HG02759 (cell line): ENCODE data around the gene MGAM2.
"Not testable (repeated sequence)": the region's sequence is repeated elsewhere in the genome, so short reads cannot be mapped to it uniquely, and the experiment has no call there.

ENCODE experiments used
- ATAC-seq: cut with Tn5 transposase; IDR thresholded peaks from one replicate; pipeline ENCODE4 v1.9.1; 2021; ENCODE audit warnings: mild to moderate bottlenecking, moderate library complexity; ENCODE audit not compliant: unreplicated experiment

The MGAM2 gene

DNA sequence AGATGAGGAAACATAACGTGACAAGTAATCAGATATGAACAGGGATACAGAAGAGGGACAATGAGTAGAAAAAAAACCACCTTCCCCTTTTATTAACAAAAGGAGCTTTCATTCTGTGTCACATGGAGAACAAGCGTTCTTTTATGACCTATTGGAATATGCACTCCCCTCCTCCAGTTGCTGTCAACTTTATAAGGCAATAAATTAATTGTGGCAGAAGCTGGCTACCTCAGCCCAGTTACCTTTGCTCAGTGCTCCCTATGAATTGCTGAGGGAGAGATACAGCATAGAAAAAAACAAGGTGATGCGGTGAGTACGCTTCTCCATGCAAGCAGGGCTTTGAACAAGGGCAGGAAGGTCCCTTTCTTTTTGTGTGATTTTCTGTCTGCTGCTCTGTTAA lies at the start of gene MGAM2:
Gene MGAM2 (plus strand): TSS at position 220 of the 400 bp plus-strand sequence. CDS start 5,156 bp downstream, outside the sequence.
- ATAC-seq = no peak

DNA sequence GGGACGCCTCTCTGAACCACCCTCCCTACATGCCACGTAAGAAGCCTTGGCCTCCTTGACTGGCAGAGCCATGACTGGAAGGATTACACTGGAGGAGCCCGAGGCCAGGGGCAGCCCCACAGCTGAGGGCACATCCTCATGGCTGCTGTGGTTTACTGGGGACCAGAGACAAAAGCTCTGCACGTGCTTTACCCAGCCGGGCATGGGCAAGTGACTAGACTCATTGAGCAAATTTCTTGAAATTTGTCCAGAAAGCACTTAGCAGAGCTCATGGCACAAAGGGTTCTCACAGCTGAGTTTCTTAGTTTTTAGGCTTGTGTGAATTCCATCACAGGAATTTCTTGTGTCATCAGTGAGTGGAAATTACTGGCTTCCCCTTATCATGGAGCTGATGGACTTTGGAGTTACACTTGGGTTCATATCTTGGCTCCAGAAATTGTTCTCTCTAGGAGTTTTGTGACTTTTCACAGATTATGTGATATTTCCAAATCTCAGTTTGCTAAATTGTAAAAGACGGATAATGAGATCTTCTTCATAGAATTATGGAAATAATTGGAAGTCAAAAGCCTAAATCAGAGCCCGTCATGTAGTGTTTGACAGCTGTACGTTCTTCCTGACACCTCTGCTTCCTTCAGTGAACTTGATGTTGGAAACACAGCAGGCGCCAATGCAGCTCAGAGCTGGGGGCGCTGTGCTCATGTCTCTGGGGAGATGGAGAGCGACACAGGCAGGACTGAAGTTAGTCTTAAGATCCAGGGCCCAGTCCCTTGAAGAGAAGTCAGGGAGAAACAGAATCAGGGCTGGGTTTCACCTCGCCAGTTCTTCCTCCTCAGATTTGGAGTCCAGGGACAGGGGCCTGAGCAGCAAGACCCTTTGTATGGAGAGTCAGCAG lies 47.7 kb upstream of the MGAM2 start:
- no peak for ATAC-seq

DNA sequence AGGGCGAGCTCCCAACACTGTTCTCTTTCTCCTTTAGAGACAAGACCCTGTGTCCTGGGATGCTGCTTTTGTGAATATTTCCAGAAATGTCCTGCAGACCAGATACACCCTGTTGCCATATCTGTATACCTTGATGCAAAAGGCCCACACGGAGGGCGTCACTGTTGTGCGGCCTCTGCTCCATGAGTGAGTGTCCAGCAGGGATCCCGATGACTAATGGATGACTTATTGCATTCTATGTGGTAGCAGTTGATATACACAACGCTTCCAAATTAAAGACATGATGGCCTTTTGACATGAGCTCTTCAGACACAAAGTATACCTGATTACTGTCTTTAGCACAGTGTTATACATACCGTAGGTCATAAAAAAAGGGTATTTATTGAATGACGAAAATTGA lies 45.0 kb upstream of the MGAM2 start:
- ATAC-seq = no peak

DNA sequence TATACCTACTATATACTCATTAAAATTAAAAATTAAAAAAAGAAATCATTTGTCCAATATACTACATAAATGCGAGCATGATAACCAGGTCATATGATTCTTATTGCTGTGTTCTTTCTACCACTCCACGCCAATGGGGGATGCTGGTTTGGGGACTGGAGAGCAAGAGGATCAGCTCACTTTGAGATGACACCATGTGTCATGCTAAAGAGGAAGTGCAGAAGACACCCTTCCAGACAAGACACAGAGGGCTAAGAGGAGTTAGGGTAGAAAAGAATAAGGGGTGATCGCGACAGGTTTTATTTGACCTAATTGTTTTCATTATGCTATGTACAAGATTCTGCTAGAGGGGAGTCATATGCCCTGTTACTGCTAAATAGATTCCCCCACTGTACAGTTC lies 33.8 kb upstream of the MGAM2 start:
- no peak for ATAC-seq

DNA sequence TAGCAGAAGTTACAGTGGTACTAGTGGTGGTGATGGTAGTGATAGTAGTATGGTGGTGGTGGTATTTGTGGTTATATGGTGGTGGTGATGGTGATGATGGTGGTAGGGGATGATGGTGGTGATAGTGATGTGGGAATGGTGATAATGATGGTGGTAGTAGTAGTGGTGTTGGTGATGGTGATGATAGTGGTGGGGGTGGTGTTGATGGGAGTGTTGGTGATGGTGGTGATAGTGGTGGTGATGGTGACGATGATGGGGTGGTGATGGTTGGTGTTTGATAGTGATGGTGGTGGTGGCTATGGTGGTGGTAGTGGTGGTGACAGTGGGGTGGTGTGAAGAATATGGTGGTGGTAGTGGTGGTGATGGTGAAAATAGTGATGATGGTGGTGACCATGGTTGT lies 27.9 kb upstream of the MGAM2 start:
- no peak for ATAC-seq

DNA sequence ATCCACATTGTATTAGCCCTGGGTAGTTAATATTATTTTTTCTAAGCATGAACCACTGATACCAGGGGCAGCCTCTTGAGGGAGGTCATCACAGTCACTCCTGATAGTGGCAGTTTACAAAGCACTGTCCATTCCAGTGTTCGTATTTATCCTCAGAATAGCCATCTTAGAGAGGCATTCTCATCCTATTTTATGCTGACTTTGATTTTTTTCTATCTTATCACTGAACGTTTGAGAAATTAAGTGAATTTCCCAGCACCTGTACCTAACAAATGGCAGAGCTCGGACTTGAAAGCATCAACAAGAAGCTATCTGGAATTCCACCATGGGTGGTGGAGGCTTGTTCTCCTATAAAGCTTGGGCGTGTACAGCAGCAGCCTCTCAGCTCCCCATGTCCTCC lies 26.1 kb upstream of the MGAM2 start:
- ATAC-seq = no peak

DNA sequence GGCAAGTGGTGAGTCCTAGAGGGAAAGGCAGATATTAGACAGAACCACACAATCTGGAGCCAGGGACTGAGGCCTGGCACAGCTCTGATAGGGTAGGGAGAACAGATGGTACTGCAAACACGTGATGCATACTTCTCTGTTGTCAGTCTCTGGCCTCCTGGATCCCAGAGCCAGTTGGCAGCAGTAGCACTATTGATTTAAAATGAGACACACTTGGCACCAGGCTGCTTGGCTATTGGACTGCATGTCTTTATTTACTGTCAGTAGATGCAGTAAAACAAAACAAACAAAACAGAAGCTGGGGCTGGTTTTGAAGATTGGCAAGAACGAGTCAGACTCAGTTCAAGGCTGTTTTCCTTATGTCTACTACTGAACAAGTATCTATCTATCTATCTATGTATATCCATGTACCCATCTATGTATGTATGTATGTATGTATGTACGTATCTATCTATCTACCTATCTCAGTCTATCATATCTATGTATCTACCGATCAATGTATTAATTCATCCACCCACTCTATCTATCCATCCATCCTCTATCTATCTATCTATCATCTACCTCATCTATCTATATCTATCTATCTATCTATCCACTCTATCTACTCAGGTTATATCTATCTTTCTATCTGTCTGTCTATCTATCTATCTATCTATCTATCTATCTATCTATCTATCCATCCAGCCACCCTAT lies 23.4 kb upstream of the MGAM2 start:
- ATAC-seq = no peak

DNA sequence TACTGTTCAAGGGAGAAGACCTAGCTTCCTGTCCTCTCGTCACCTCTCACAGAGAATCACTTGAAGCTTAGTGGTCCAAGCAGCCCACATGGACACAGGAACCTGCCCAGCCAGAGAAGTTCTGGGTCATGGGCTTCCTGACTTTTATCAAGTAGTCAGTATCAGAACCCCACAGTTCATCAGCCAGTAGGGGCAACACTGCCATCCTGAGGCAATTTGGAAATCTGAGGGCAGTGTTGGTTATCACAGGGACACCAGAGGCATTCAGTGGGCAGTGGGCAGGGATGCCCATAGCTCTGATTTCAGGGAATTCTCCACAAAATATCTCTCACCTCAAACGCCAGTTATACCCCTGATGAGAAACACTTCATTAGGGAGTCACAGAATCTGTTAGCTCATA lies 22.5 kb upstream of the MGAM2 start:
- no peak for ATAC-seq

DNA sequence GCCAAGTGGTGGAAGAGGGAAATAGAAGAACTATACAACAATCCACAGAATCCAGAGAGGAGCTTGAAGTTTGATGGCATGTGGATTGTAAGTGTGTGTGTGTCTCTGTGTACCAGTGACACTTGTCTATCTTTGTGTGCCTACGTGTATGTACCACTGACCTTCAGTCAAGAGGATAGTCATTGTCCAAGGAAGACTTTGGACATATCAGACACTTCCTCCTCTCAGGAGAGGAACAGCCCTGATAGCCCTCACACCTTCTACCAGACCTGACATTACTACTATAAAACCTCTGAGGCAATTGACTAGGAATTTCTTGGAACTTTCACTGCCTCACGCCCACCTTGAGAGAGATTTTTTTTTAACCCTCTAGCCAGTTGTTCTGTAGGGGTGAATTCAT lies 19.6 kb upstream of the MGAM2 start:
- ATAC-seq = no peak

DNA sequence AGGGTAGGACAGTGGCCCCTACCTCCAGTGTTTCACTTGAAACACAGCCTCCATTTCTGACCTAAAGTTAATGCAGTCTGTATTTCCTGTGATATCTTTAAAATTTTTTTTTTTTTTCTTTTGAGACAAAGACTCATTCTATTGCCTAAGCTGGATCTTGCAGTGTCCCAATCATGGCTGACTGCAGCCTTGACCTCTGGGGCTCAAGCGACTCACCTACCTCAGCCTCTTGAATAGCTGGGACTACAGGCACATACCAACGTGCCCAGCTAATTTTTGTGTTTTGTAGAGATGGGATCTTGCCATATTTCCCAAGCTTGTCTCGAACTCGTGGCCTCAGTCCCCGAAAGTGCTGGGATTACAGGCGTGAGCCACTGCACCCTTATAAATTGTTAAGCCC lies 16.7 kb upstream of the MGAM2 start:
- no peak for ATAC-seq

DNA sequence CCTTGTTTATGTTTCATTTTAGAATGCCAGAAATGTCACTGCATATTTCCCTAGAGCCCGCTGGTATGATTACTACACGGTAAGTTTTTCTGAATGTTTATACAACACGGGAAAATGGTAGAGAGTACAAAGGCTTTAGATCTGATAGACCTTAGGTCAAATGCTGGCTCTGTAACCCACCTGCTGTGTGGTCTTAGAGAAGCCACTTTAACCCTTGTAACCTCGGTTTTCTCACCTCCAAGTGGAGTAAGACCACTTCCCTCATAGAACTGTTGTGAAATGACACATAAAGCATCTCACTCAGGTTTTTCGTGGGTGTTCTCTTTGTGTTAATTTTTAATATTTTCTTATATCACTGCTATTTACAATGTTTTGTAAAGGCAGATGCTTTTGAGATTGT lies 13.9 kb upstream of the MGAM2 start:
- ATAC-seq = no peak

DNA sequence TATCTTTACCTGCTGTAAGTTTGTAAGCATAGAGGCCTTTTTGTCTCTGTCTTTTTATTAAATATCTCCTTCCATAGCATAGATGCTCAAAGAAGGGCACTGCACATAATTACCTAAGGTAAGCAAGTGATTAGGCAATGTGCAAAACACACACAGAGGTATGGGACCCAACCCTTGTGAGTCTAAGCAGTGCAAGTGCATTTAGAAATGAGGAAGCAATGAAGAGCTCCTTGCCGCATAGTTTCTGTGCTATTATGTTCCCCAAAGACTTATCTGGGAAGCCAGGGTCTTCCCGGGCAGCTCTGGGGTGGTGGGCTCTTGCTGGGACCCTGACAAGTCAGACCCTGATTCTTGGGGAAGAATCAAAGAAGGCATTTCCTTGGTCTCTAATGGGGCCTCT lies 13.5 kb upstream of the MGAM2 start:
- no peak for ATAC-seq

DNA sequence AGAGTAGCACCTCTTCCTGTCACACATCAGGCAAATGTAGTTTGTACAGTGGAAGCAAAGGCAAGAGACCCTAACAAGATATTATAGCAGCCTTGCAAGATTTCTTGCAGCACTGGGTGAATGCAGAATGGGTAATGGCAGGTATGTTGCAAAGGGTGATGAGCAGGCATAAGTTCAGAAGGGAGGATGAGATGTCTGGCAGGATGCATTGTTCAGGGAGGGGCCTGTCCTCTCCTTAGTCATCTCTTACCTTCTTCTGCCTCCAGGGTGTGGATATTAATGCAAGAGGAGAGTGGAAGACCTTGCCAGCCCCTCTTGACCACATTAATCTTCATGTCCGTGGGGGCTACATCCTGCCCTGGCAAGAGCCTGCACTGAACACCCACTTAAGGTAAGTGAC lies 12.2 kb upstream of the MGAM2 start:
- not testable (repeated sequence) for ATAC-seq

DNA sequence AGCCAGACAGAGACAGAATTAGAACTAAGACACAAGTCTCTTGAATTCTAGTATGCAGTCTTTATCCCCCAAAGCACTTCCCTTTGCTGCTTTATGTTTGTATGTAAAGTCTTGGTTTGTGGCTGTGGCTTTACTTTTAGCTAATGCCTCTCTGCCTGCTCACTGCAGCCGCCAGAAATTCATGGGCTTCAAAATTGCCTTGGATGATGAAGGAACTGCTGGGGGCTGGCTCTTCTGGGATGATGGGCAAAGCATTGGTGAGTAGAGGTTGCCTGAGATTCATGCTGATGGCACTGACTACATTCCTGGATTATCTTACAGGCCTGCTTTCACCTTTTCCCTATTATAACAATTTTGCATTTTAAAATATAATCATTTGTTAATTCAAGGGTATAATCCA lies 10.9 kb upstream of the MGAM2 start:
- ATAC-seq = no peak

DNA sequence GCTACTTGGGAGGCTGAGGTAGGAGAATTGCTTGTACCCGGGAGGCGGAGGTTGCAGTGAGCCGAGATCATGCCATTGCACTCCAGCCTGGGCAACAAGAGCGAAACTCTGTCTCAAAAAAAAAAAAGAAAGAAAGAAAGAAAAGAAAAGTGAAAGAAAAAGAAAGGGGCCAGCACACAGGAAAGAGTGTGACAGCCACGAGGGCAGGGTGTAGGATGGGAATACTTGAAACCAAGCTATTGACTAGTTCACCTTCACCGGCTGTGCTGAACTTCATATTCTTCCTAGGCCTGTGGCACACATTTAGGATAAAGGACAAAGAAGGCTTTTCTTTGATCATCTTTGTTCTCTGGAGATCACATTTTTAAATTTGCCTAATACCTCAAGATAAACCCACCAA lies 9.7 kb upstream of the MGAM2 start:
- not testable (repeated sequence) for ATAC-seq

DNA sequence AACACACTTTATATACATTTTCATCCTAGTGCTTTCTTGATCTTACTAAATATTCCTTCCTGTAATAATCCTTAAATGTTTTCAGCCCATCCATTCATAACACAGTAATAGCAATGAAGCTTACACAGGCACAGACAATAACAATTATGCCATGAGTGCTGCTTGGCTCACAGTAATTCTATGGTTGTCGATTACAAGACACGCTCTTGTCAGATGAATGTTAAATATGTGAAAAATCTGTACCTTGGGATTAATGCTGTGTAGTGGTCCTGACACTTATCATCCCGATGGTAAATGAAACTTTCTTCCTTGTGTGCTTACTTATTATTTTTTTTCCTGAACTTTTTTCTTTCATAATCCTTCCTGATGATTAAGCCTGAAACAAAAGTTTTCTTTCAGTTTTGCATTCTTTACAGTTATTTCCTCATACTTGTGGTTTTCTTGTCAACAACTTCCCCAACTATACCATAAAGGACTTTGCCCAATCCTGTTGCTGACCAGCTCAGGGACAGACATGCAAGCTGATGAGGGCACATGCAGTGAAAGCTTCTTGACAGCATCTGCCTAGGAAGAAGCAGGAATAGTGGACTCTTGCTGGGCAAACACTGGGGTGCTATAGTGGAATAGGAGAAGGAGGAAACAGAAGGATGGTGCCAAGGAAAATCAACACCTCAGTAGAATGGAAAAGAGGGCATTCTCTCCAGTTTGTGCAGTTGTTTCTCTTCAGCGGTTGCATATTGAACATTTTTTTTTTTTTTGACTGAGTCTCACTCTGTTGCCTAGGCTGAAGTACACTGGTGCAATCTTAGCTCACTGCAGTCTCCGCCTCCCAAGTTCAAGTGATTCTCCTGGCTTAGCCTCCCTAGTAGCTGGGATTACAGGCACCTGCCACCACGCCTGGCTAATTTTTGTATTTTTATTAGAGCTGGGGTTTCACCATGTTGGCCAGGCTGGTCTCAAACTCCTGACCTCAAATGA lies 6.7 kb upstream of the MGAM2 start:
- no peak for ATAC-seq

DNA sequence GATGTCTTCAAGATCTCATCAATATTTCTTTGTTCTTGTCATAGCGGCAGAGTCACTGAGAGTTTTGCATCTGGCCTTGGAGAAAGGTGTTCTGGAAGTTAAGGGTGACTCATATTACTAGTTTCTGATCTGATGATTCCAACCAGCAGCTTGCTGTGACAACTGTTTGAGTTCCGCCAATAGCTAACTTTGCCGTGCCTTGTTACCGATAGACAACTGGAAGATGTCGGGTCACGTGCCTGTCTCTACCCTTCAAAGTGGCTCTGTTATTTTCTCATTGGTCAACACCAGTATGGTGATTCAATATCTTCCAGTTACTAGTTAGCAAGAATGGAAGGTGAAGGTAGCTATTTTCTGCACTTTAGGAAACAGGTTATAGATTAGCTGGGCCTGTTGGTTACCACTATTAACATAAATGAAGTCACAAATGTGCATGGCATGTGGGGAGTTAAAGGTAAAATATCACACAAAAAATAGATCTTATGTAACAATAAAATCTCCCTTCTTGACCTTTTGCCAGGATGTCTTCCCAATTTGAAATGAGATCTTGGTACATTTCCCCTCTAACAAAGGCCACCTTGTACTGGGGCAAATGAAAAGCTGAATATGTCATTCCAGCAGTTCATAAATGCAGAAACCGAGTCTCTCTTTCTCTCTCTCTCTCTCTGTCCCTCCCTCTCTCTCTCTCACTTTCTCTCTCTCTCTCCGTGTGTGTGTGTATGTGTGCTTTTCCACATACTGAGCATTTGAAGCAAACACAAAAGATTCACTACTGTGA lies 2.6 kb upstream of the MGAM2 start:
- no peak for ATAC-seq

DNA sequence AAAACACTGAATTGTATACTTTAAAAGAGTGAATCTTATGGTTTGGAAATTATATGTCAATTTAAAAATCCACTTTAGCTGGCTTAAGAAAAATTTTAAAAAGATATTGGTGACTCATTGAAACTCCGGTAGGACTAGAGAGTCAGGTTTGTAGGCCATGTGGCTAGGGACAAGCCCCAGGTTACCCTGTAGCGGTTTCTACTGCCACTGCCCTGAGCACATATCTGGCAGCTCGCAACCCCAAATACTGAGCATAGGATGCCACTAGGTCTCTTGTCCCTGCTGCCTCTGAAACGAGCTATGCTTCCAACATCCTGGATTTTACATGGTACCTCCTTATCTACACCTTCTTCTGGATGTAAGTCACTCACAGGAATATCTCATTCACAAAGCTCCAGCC lies 1.4 kb upstream of the MGAM2 start:
- no peak for ATAC-seq

DNA sequence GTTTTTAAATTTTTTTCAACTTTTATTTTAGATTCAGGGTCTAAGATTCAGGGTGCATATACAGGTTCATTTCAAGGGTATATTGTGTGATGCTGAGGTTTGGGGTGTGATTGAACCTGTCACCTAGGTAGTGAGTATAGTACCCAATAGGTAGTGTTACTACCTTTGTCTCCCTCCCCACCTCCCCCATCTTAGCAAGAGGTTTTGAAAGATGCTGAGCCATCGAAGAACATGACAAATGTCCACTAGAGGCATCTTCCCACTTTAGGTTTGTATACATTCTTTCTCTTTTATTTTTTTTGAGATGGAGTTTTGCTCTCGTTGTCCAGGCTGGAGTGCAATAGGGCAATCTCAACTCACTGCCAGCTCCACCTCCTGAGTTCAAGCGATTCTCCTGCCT lies 880 bp upstream of the MGAM2 start:
- no peak for ATAC-seq

DNA sequence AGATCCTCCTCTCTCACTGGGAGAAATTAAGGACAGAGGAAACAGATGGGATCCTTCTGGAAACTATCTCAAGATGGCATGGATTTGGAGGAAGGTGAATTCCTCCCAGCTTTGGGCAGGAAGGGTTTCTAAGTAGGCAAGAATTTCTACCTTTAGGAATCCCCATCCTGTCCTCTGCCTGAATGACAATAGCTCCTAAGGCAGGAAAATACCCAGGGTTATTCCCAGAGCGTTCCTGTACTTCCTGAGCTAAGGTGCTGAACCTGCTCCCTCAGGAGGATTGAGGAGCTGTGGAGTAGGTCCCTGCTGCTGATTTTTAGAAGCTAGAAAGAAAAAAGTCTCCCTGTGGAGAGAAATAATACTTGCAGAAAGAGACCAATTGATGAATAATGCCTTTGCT lies 568 bp downstream of the MGAM2 start:
- ATAC-seq = no peak
